ENCODE data around the gene TRAPPC5.

Gene TRAPPC5

GRCh38 chr19:7674010-7675005 lies 6.3 kb upstream of the TRAPPC5 start:
- FAIRE-seq = peak; percentile 21
- DNase-seq (ENCODE audit: extremely low spot score, insufficient read length, low read depth) = no peak

- FAIRE-seq (peak; percentile 42), DNase-seq (ENCODE audit: extremely low spot score, insufficient read length, low read depth) (no peak)
These were observed 4.3 kb upstream of the TRAPPC5 start for GRCh38 chr19:7676376-7676775.

- DNase-seq (ENCODE audit: extremely low spot score, insufficient read length, low read depth) (no peak), FAIRE-seq (no peak)
These were observed 3.8 kb upstream of the TRAPPC5 start, which contains the start of gene MCEMP1 for GRCh38 chr19:7676854-7677253. MCEMP1 (plus strand) TSS chr19:7677090; CDS start chr19:7677121, 31 bp downstream.

- FAIRE-seq = no peak
These were observed 2.8 kb upstream of the TRAPPC5 start for GRCh38 chr19:7677669-7678311.

GRCh38 chr19:7678971-7679751 lies 1.5 kb upstream of the TRAPPC5 start:
- DNase-seq (ENCODE audit: extremely low spot score, insufficient read length, low read depth) = peak; percentile 68

More at GRCh38 chr19:7677669-7678311, 2.8 kb upstream of the TRAPPC5 start:
- DNase-seq (ENCODE audit: extremely low spot score, insufficient read length, low read depth) = no peak

GRCh38 chr19:7679771-7680605 lies 645 bp upstream of the TRAPPC5 start:
- DNase-seq (ENCODE audit: extremely low spot score, insufficient read length, low read depth) (no peak), FAIRE-seq (no peak)

More at GRCh38 chr19:7678971-7679751, 1.5 kb upstream of the TRAPPC5 start:
- peak; percentile 93 for FAIRE-seq

- DNase-seq (ENCODE audit: extremely low spot score, insufficient read length, low read depth) (no peak), FAIRE-seq (peak; percentile 88)
These were observed 924 bp downstream of the TRAPPC5 start for GRCh38 chr19:7681340-7682174.

- no peak for FAIRE-seq
- no peak for DNase-seq (ENCODE audit: extremely low spot score, insufficient read length, low read depth)
These were observed 1.7 kb downstream of the TRAPPC5 start for GRCh38 chr19:7682175-7682855.

GRCh38 chr19:7685546-7686445 lies 5.2 kb downstream of the TRAPPC5 start:
- FAIRE-seq = no peak
- no peak for DNase-seq (ENCODE audit: extremely low spot score, insufficient read length, low read depth)

GRCh38 chr19:7687177-7687576 lies 6.5 kb downstream of the TRAPPC5 start:
- DNase-seq (ENCODE audit: extremely low spot score, insufficient read length, low read depth) (no peak), FAIRE-seq (no peak)

GRCh38 chr19:7689165-7689564 lies 8.5 kb downstream of the TRAPPC5 start:
- FAIRE-seq = no peak
- no peak for DNase-seq (ENCODE audit: extremely low spot score, insufficient read length, low read depth)

- DNase-seq (ENCODE audit: extremely low spot score, insufficient read length, low read depth) (no peak), FAIRE-seq (peak; percentile 93)
These were observed 10.2 kb downstream of the TRAPPC5 start for GRCh38 chr19:7690779-7691258.

GRCh38 chr19:7691497-7691896 lies 10.9 kb downstream of the TRAPPC5 start:
- no peak for FAIRE-seq
- DNase-seq (ENCODE audit: extremely low spot score, insufficient read length, low read depth) = no peak

GRCh38 chr19:7692417-7693088 lies 11.9 kb downstream of the TRAPPC5 start:
- FAIRE-seq (peak; percentile 18), DNase-seq (ENCODE audit: extremely low spot score, insufficient read length, low read depth) (no peak)

GRCh38 chr19:7694499-7694898 lies 13.9 kb downstream of the TRAPPC5 start:
- DNase-seq (ENCODE audit: extremely low spot score, insufficient read length, low read depth) (no peak), FAIRE-seq (peak; percentile 89)

- FAIRE-seq = peak; percentile 41
These were observed 17.2 kb downstream of the TRAPPC5 start for GRCh38 chr19:7697721-7698287.

More at GRCh38 chr19:7697721-7698287, 17.2 kb downstream of the TRAPPC5 start:
- DNase-seq (ENCODE audit: extremely low spot score, insufficient read length, low read depth) = no peak
